Measurements from ENCODE around the gene KLHL30. TPM values are rescaled to one million over a fixed set of nuclear protein-coding genes. Genes with fewer than 3 reads are reported as not detected.
"Not testable (repeated sequence)": the region's sequence is repeated elsewhere in the genome, so short reads cannot be mapped to it uniquely, and the experiment has no call there.

Gene KLHL30
- total RNA-seq, 2 experiments from 2014 or later, result not detected

- H3K36me3 Mint-ChIP-seq (ENCODE audit: low read depth); intact Hi-C loops (cut with DNase I, micrococcal nuclease); H3K4me1 Mint-ChIP-seq; H3K27me3 Mint-ChIP-seq; H3K27ac Mint-ChIP-seq; DNase-seq; ATAC-seq; POLR2A ChIA-PET; H3K9me3 Mint-ChIP-seq (ENCODE audit: low read depth); H3K4me3 Mint-ChIP-seq: not testable (repeated sequence)
- CTCF ChIA-PET, result interaction anchor here (0.5 kb wide), 1 partner anchor 26 kb away, joined by 4 read pairs; no protein-coding TSS in a partner anchor
Observed at GRCh38 chr2:238115709-238116108, 22.8 kb upstream of the KLHL30 start.

- Mint-ChIP-seq H3K4me3 (no peak overlapping the region), H3K4me1 (no peaks in the 10 kb centered on the region), H3K36me3 (ENCODE audit: low read depth) (peaks cover 2% of the 10 kb centered on the region), H3K27ac (no peak overlapping the region), H3K27me3 (peaks cover 6% of the 10 kb centered on the region), H3K9me3 (ENCODE audit: low read depth) (peaks cover 8% of the 10 kb centered on the region)
- DNase-seq (no peak), ATAC-seq (no peak)
- POLR2A ChIA-PET, result no interaction called here
- intact Hi-C loops (cut with DNase I, micrococcal nuclease), result no loop called here
- CTCF ChIA-PET, result interaction anchor here (0.5 kb wide), 1 partner anchor 25 kb away, joined by 4 read pairs; no protein-coding TSS in a partner anchor
Observed at GRCh38 chr2:238116298-238117198, 21.9 kb upstream of the KLHL30 start.

GRCh38 chr2:238117199-238118154 lies 21.0 kb upstream of the KLHL30 start:
- DNase-seq (no peak), ATAC-seq (no peak)
- Mint-ChIP-seq H3K27ac (no peak overlapping the region), H3K4me3 (no peak overlapping the region), H3K36me3 (ENCODE audit: low read depth) (peaks cover 2% of the 10 kb centered on the region), H3K9me3 (ENCODE audit: low read depth) (peaks cover 8% of the 10 kb centered on the region), H3K4me1 (no peaks in the 10 kb centered on the region), H3K27me3 (peaks cover 6% of the 10 kb centered on the region)
- intact Hi-C loops (cut with DNase I, micrococcal nuclease), result no loop called here
- CTCF ChIA-PET, result no interaction called here
- POLR2A ChIA-PET, result no interaction called here

- intact Hi-C loops (cut with DNase I, micrococcal nuclease), result no loop called here
- Mint-ChIP-seq H3K27ac (no peak overlapping the region), H3K4me1 (no peaks in the 10 kb centered on the region), H3K36me3 (ENCODE audit: low read depth) (no peaks in the 10 kb centered on the region), H3K27me3 (peaks cover 6% of the 10 kb centered on the region), H3K4me3 (no peak overlapping the region), H3K9me3 (ENCODE audit: low read depth) (no peaks in the 10 kb centered on the region)
- DNase-seq (no peak), ATAC-seq (no peak)
- ChIA-PET CTCF (no interaction called here), POLR2A (no interaction called here)
Observed at GRCh38 chr2:238119756-238120462, 18.6 kb upstream of the KLHL30 start.

GRCh38 chr2:238120463-238121298 lies 17.8 kb upstream of the KLHL30 start:
- no peaks in the 10 kb centered on the region for H3K4me1 Mint-ChIP-seq
- ATAC-seq (no peak), DNase-seq (no peak)
- H3K36me3 Mint-ChIP-seq (ENCODE audit: low read depth), result no peaks in the 10 kb centered on the region
- intact Hi-C loops (cut with DNase I, micrococcal nuclease), result no loop called here
- no peak overlapping the region for H3K4me3 Mint-ChIP-seq
- H3K27me3 Mint-ChIP-seq, result peaks cover 6% of the 10 kb centered on the region
- H3K27ac Mint-ChIP-seq, result no peak overlapping the region
- ChIA-PET CTCF (interaction anchor here (0.6 kb wide), 1 partner anchor 284 kb away, joined by 3 read pairs; no protein-coding TSS in a partner anchor), POLR2A (no interaction called here)
- H3K9me3 Mint-ChIP-seq (ENCODE audit: low read depth), result no peaks in the 10 kb centered on the region

- ATAC-seq, result no peak
- intact Hi-C loops (cut with DNase I, micrococcal nuclease), result no loop called here
- DNase-seq, result no peak
- no peaks in the 10 kb centered on the region for H3K36me3 Mint-ChIP-seq (ENCODE audit: low read depth)
- H3K4me1 Mint-ChIP-seq, result no peaks in the 10 kb centered on the region
- H3K27me3 Mint-ChIP-seq, result peaks cover 6% of the 10 kb centered on the region
- H3K9me3 Mint-ChIP-seq (ENCODE audit: low read depth), result no peaks in the 10 kb centered on the region
- no peak overlapping the region for H3K4me3 Mint-ChIP-seq
- ChIA-PET POLR2A (no interaction called here), CTCF (interaction anchor here (0.6 kb wide), 1 partner anchor 283 kb away, joined by 3 read pairs; no protein-coding TSS in a partner anchor)
- H3K27ac Mint-ChIP-seq, result no peak overlapping the region
Observed at GRCh38 chr2:238121511-238122286, 16.8 kb upstream of the KLHL30 start.

- Mint-ChIP-seq H3K9me3 (ENCODE audit: low read depth) (no peaks in the 10 kb centered on the region), H3K27me3 (peaks cover 5% of the 10 kb centered on the region), H3K4me3 (no peak overlapping the region), H3K27ac (no peak overlapping the region), H3K36me3 (ENCODE audit: low read depth) (no peaks in the 10 kb centered on the region), H3K4me1 (no peaks in the 10 kb centered on the region)
- ChIA-PET POLR2A (no interaction called here), CTCF (interaction anchor here (0.7 kb wide), 1 partner anchor 94 kb away, joined by 3 read pairs; no protein-coding TSS in a partner anchor)
- DNase-seq, result no peak
- intact Hi-C loops (cut with DNase I, micrococcal nuclease), result no loop called here
- no peak for ATAC-seq
Observed at GRCh38 chr2:238122287-238123217, 15.9 kb upstream of the KLHL30 start.

- Mint-ChIP-seq H3K27me3 (peaks cover 2% of the 10 kb centered on the region), H3K4me1 (no peaks in the 10 kb centered on the region), H3K27ac (no peak overlapping the region), H3K4me3 (no peak overlapping the region), H3K36me3 (ENCODE audit: low read depth) (no peaks in the 10 kb centered on the region), H3K9me3 (ENCODE audit: low read depth) (no peaks in the 10 kb centered on the region)
- intact Hi-C loops (cut with DNase I, micrococcal nuclease), result no loop called here
- ATAC-seq (no peak), DNase-seq (no peak)
- ChIA-PET POLR2A (no interaction called here), CTCF (interaction anchor here (0.7 kb wide), 1 partner anchor 95 kb away, joined by 3 read pairs; no protein-coding TSS in a partner anchor)
Observed at GRCh38 chr2:238123218-238123971, 15.1 kb upstream of the KLHL30 start.

GRCh38 chr2:238123991-238124470 lies 14.4 kb upstream of the KLHL30 start:
- POLR2A ChIA-PET, result no interaction called here
- ATAC-seq (no peak), DNase-seq (no peak)
- H3K27me3 Mint-ChIP-seq, result no peaks in the 10 kb centered on the region
- intact Hi-C loops (cut with DNase I, micrococcal nuclease), result no loop called here
- H3K36me3 Mint-ChIP-seq (ENCODE audit: low read depth), result no peaks in the 10 kb centered on the region
- H3K9me3 Mint-ChIP-seq (ENCODE audit: low read depth), result no peaks in the 10 kb centered on the region
- CTCF ChIA-PET, result no interaction called here
- no peak overlapping the region for H3K4me3 Mint-ChIP-seq
- no peak overlapping the region for H3K27ac Mint-ChIP-seq
- no peaks in the 10 kb centered on the region for H3K4me1 Mint-ChIP-seq

Measured in activated CD4-positive, alpha-beta T cell treated with anti-CD3 and anti-CD28 coated beads for 36 hours (primary cell).